Adrenal gland (tissue), 12 donors: ENCODE data around the gene DGCR8. TPM values are rescaled to one million over a fixed set of nuclear protein-coding genes. Genes with fewer than 3 reads are reported as not detected.

Source experiments
- DNase-seq, 7 donors: peaks; one replicate each; pipeline ENCODE4 v3.0.0-alpha.2; 2019 to 2020
- H3K27ac ChIP-seq, 5 donors: fragments of 200-600 bp; sonication (generic) in 4 of 5; 1 replicate in 3 of 5; 2 replicates in 2 of 5; pipeline versions ENCODE4 v1.5.1 to v1.8.0; 2016 to 2020; ENCODE audit warnings: mild to moderate bottlenecking in 1 of 5
- H3K27me3 ChIP-seq: fragments of 200-600 bp; 2 replicates; pipeline ENCODE4 v1.8.0; 2021
- H3K36me3 ChIP-seq, 2 donors: fragments of 200-600 bp; replicated peaks in 1 of 2; 1 replicate in 1 of 2; 2 replicates in 1 of 2; pipeline versions ENCODE4 v1.5.1 to v1.8.0; 2018 to 2022
- H3K4me1 ChIP-seq, 2 donors: fragments of 200-600 bp; replicated peaks in 1 of 2; 1 replicate in 1 of 2; 2 replicates in 1 of 2; pipeline versions ENCODE4 v1.5.1 to v1.8.0; 2018 to 2021
- H3K4me3 ChIP-seq, 4 donors: fragments of 200-600 bp; sonication (generic) in 3 of 4; one replicate each; pipeline ENCODE4 v1.5.1; 2016 to 2018
- H3K9me3 ChIP-seq, 3 donors: fragments of 200-600 bp; sonication (generic) in 1 of 3; replicated peaks in 1 of 3; 1 replicate in 2 of 3; 2 replicates in 1 of 3; pipeline versions ENCODE4 v1.5.1 to v1.8.0; 2016 to 2021
- CTCF ChIP-seq, 6 experiments: fragments of 450-650 bp in 4 of 6; fragments of 200-600 bp in 2 of 6; sonication (generic) in 1 of 6; IDR thresholded peaks; 1 replicate in 5 of 6; 2 replicates in 1 of 6; pipeline versions ENCODE4 v1.5.1 to v1.8.0; 2016 to 2021; ENCODE audit warnings: antibody characterized with exemption in 6 of 6, mild to moderate bottlenecking in 2 of 6, moderate library complexity in 1 of 6
- POLR2A ChIP-seq, 2 donors: fragments of 450-650 bp; IDR thresholded peaks; one replicate each; pipeline ENCODE4 v1.6.1; 2017; ENCODE audit warnings: antibody characterized with exemption in 2 of 2, mild to moderate bottlenecking in 2 of 2, moderate library complexity in 1 of 2
- WGBS, 4 donors: extraction: QIAGEN DNeasy Blood & Tissue Kit in 2 of 4; methylation state at CpG; one replicate each; pipeline versions ENCODE4 v1.1.5 to v1.1.7; 2013 to 2017; 5-methylcytosine and 5-hydroxymethylcytosine counted together
- intact Hi-C, 2 donors: fragments of 100-400 bp; cut with DNase I; formaldehyde crosslinking; loops; one replicate each; pipeline versions ENCODE4 v1.14.1 to v1.15.0; 2022 to 2023
- polyA plus RNA-seq, 3 donors: library from polyadenylated mRNA; stranded (reverse); fragments of 200-250 nt in 2 of 3; fragments of 350-450 nt in 1 of 3; fragmentation: Illumina TruSeq in 1 of 3; extraction: RNeasy Lipid Tissue Mini Kit (QIAGEN cat#74804) in 1 of 3; gene quantifications; one replicate each; pipeline ENCODE4 v1.2.3, GENCODE V29; 2013 to 2014
- total RNA-seq, 9 donors: library from RNA; depleted of rRNA in 4 of 9; stranded (reverse); fragments of >200 nt in 4 of 9; fragments of 120-200 nt in 1 of 9; fragmentation: NEBNext Ultra II Directional in 1 of 9; extraction: Animal tissue kit (Norgen Biotek cat#: 25700) in 1 of 9; gene quantifications; one replicate each; pipeline versions ENCODE4 v1.1.0 to v1.2.4, GENCODE V29; 2013 to 2023
- donor health status: healthy with polysubstance abuse.
- donor health status: Bipolar disorder and iron deficiency.
- donor health status: DM: yes; HTN: yes; CAD: no.
- donor health status: DM: no; HTN: no; CAD: no.
- donor health status: DM: no; HTN: no; CAD: no.
- donor health status: DM: yes; HTN: yes; CAD: no.

DGCR8 gene
- total and polyA plus RNA-seq, 12 donors: 7.2 to 32.2 (median 22.4) TPM

- H3K4me1 ChIP-seq: peaks cover 19 to 34% of the 10 kb centered on the region in 2 donors
- no peaks in the 10 kb centered on the region for H3K27me3 ChIP-seq
- peak within 1 kb of the TSS; percentile 31 to 96 (median 90) for H3K27ac ChIP-seq
- peak within 1 kb of the TSS; percentile 31 to 90 (median 90) for H3K4me3 ChIP-seq
- no peak for TF ChIP-seq CTCF (IDR thresholded peaks at IDR 0.05)
- no peak for TF ChIP-seq POLR2A (IDR thresholded peaks at IDR 0.05)
- 51 to 64% (median 55%) methylated on average over 6 to 30 of the region's 30 CpGs for WGBS, 4 donors
- no peaks in the 10 kb centered on the region for H3K9me3 ChIP-seq
- peaks cover 0 to 63% of the 10 kb centered on the region in 2 donors for H3K36me3 ChIP-seq
- intact Hi-C loops: no loop called here
- peak in 3 of 7 donors; percentile 46 to 72 (median 47) for DNase-seq
These were observed 35.8 kb downstream of the DGCR8 start, which contains the start of gene RANBP1 for GRCh38 chr22:20115691-20116375. Gene RANBP1, plus strand, starts transcription at chr22:20116104. Its CDS starts 81 bp downstream, at chr22:20116185.

DNA sequence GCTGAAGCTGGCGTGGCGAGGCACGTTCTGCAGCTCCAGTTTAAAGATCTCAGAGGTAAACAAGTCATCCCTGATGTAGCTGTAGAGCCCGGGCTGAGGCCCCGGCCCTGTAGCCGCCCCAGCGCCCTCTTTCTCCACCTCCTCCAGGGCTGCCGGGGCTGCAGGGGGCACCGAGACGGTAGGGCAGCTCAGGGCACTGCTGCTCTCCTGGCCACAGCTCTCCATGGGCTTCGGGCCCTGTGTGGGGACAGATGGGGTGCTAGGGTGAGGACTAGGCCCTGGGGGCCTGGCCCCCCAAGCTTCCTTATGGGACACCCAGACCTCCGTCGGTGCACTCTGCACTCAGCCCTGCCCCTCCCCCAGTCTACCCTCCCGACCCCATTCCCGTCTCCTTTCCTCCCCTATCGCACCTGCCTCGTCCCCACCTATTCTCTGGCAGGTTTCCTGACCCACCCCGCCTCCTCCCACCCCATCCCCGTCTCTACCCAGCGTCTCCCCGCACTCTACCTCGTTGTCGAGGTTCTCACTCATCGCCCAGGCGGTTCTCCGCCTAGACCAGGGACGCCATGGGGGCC, 36.4 kb downstream of the DGCR8 start:
- intact Hi-C loops: no loop called here
- TF ChIP-seq POLR2A (IDR thresholded peaks at IDR 0.05) (no peak), CTCF (IDR thresholded peaks at IDR 0.05) (no peak)
- Histone ChIP-seq H3K36me3 (peaks cover 0 to 60% of the 10 kb centered on the region in 2 donors), H3K4me1 (peaks cover 19 to 34% of the 10 kb centered on the region in 2 donors), H3K4me3 (peak overlapping the region; percentile 31 to 90 (median 90)), H3K27me3 (no peaks in the 10 kb centered on the region), H3K9me3 (no peaks in the 10 kb centered on the region), H3K27ac (peak overlapping the region; percentile 31 to 96 (median 90))
- DNase-seq: peak in 5 of 7 donors; percentile 43 to 76 (median 60)
- WGBS, 4 donors: 3 to 34% (median 6%) methylated on average over 9 to 27 of the region's 27 CpGs

DNA sequence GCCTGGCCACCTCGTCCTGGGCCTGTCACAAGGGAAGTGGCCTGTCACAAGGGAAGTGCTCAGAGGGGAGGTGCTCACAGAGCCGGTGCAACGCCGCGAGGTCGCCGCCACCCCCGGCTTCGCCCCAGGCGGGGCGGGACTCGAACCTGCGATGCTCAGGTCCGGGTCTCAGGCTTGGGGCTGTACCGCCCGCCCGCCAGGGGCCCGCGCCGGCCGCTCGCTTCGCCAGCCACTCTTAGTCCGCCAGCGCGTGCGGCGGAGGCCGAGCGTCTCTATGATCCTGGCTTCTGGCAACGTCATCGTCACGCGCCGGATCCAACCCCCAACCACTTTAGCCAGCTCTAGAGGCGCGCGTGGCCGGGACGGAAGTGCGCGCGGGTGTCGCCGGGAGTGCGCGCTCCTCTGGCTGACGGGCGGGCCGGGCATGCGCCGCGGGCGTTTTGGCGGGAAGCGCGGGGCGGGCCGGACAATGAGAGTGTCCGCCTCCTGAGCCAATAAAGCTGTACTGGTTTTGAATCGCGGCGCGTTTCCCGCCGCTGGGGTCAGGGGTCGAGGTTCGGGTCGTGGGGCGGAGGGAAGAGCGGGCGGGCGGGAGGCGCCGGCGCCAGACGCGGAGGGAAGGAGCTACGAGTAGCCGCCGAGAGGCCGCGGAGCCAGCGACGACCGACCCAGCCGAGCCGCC, 37.1 kb downstream of the DGCR8 start, which contains the start of gene TRMT2A:
TSS of gene TRMT2A (minus strand) at position 276 of the 682 bp plus-strand sequence. CDS start 320 bp downstream, outside the sequence.
- peak; percentile 98 to 99 (median 98) for DNase-seq
- Histone ChIP-seq H3K9me3 (no peaks in the 10 kb centered on the region), H3K36me3 (peaks cover 0 to 57% of the 10 kb centered on the region in 2 donors), H3K27me3 (no peaks in the 10 kb centered on the region), H3K4me1 (peaks cover 19 to 34% of the 10 kb centered on the region in 2 donors), H3K27ac (peak within 1 kb of the TSS; percentile 31 to 96 (median 90)), H3K4me3 (peak within 1 kb of the TSS; percentile 38 to 90 (median 90))
- 0 to 1% (median 0%) methylated on average over 39 to 88 of the region's 88 CpGs; no CpG with 5 or more reads in 1 of the 4 donors for WGBS, 4 donors
- TF ChIP-seq POLR2A (IDR thresholded peaks at IDR 0.05) (peak; percentile 6 to 80), CTCF (IDR thresholded peaks at IDR 0.05) (peak in 1 of 6 experiments; percentile 28)
- intact Hi-C loops: no loop called here
